H1 (cell line): Measurements from ENCODE around the gene MCM5.

Experiments
- CTCF ChIP-seq, 3 experiments: IDR thresholded peaks; 1 replicate in 2 of 3; 2 replicates in 1 of 3; pipeline versions ENCODE4 v1.5.1 to v1.6.1; 2011; ENCODE audit warnings: low read length in 3 of 3, mild to moderate bottlenecking in 3 of 3, inconsistent platforms in 2 of 3, low read depth in 1 of 3, moderate library complexity in 1 of 3; ENCODE audit not compliant: insufficient read depth in 1 of 3; ENCODE audit errors: control extremely low read depth in 1 of 3
- EP300 ChIP-seq, 2 experiments: IDR thresholded peaks; 1 replicate in 1 of 2; 2 replicates in 1 of 2; pipeline ENCODE4 v1.6.1; 2011 to 2012; ENCODE audit warnings: low read depth in 2 of 2, low read length in 2 of 2, mild to moderate bottlenecking in 2 of 2, borderline replicate concordance in 1 of 2, inconsistent platforms in 1 of 2, moderate library complexity in 1 of 2
- EZH2 ChIP-seq: fragments of 200-600 bp; sonication (generic); IDR thresholded peaks from 2 replicates; pipeline ENCODE4 v1.7.1; 2012; ENCODE audit warnings: low read depth, mild to moderate bottlenecking, moderate library complexity, low read length, inconsistent platforms; ENCODE audit not compliant: severe bottlenecking
- FOSL1 ChIP-seq: IDR thresholded peaks from 2 replicates; pipeline ENCODE4 v1.6.1; 2011; ENCODE audit warnings: mild to moderate bottlenecking, low read depth, low read length, moderate library complexity; ENCODE audit not compliant: insufficient read depth
- GABPA ChIP-seq: IDR thresholded peaks from 2 replicates; pipeline ENCODE4 v1.6.1; 2011; ENCODE audit warnings: mild to moderate bottlenecking, low read length, moderate library complexity, borderline replicate concordance; ENCODE audit not compliant: insufficient read depth
- POLR2A ChIP-seq, 2 experiments: IDR thresholded peaks; 1 replicate in 1 of 2; 2 replicates in 1 of 2; pipeline ENCODE4 v1.6.1; 2011; ENCODE audit warnings: low read depth in 2 of 2, low read length in 2 of 2, mild to moderate bottlenecking in 2 of 2; ENCODE audit errors: control extremely low read depth in 1 of 2
- POLR2AphosphoS5 ChIP-seq: IDR thresholded peaks from 2 replicates; pipeline ENCODE4 v1.6.1; 2011; ENCODE audit warnings: low read depth, low read length
- RAD21 ChIP-seq, 2 experiments: IDR thresholded peaks in 1 of 2; conservative IDR thresholded peaks in 1 of 2; 2 replicates each; pipeline ENCODE4 v1.6.1; 2011; ENCODE audit warnings: low read depth in 2 of 2, low read length in 2 of 2, improper control_type of control experiment in 1 of 2, inconsistent platforms in 1 of 2, mild to moderate bottlenecking in 1 of 2, moderate library complexity in 1 of 2
- RNF2 ChIP-seq: fragments of 200-900, 300-1000 bp; sonication (generic); IDR thresholded peaks from 2 replicates; pipeline ENCODE4 v1.7.1; 2016; ENCODE audit warnings: borderline replicate concordance, low read depth, mild to moderate bottlenecking, antibody characterized with exemption, low read length; ENCODE audit not compliant: poor library complexity, severe bottlenecking; ENCODE audit errors: missing control alignments
- SP1 ChIP-seq: IDR thresholded peaks from 2 replicates; pipeline ENCODE4 v1.6.1; 2011; ENCODE audit warnings: low read depth, low read length
- TAF1 ChIP-seq: IDR thresholded peaks from 2 replicates; pipeline ENCODE4 v1.6.1; 2011; ENCODE audit warnings: mild to moderate bottlenecking, low read depth, low read length
- TEAD4 ChIP-seq: IDR thresholded peaks from 2 replicates; pipeline ENCODE4 v1.6.1; 2012; ENCODE audit warnings: low read depth, low read length, inconsistent platforms, mixed read lengths
- ZNF274 ChIP-seq: IDR thresholded peaks from 2 replicates; pipeline ENCODE4 v1.7.0; 2012; ENCODE audit warnings: low read length, borderline replicate concordance; ENCODE audit errors: extremely low read depth
- TF ChIP-seq, protein P1 (sequence below): IDR thresholded peaks from 2 replicates; pipeline ENCODE4 v1.6.1; 2011; ENCODE audit warnings: low read depth, mild to moderate bottlenecking, low read length; ENCODE audit not compliant: insufficient read depth

DNA sequence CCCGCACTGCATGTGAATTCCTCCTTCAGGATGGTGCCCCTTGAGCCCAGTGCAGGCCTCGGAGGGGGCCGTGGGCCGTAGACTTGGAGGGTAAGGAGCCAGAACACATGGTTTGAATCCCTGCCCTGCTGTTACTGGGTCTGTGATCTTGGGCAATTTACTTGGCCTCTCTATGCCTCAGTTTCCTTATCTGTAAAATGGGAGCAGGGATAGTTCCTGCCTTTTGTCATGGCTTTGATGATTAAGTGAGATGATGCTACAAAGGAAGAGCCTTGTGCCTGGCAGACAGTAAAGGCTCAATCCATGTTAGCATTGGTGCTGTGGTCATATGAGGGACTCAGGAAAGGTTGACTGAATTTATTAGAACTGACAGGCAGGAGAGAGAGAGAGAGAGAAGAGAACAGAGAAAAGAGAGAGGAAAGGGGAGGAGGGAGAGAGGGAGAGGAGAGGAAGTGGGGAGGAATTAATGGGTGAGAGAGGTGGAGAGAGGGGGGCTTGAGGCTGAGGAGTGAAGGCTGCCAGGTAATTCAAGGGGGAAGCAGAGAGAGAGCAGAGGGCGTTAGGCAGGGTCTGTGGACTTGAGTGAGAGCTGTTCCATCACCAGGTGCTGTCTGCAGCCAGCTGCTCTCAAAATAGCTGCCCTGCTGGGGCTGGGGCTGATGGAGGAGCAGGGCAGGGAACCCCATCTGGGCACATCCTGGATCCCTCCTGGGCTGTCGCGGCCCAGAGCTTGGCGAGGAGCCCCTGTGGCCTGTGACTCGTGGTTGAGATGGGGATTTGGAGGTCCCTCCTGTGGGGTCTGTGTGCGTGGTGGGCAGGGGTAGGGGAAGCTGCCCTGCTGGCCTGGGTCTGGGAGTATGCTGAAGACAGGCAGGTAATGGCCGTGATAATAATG lies 44.1 kb downstream of the MCM5 start:
- TF ChIP-seq CTCF (IDR thresholded peaks at IDR 0.05; ENCODE audit: control extremely low read depth in 1 of 3, insufficient read depth in 1 of 3, low read depth in 1 of 3, low read length in 3 of 3): no peak
- no peak for TF ChIP-seq RAD21 (IDR thresholded peaks at IDR 0.05 in 1 of 2, conservative IDR thresholded peaks at IDR 0.05 in 1 of 2; ENCODE audit: low read depth in 2 of 2, low read length in 2 of 2)
- no peak for TF ChIP-seq EP300 (IDR thresholded peaks at IDR 0.05; ENCODE audit: borderline replicate concordance in 1 of 2, low read depth in 2 of 2, low read length in 2 of 2)
- TF ChIP-seq RNF2: no peak
- TF ChIP-seq GABPA: no peak
- TF ChIP-seq ZNF274: no peak
- no peak for TF ChIP-seq SP1
- no peak for TF ChIP-seq EZH2
- no peak for TF ChIP-seq POLR2AphosphoS5
- TF ChIP-seq POLR2A (IDR thresholded peaks at IDR 0.05; ENCODE audit: control extremely low read depth in 1 of 2, low read depth in 2 of 2, low read length in 2 of 2): no peak
- TF ChIP-seq TEAD4: no peak
- TF ChIP-seq TAF1: no peak
- TF ChIP-seq FOSL1: no peak
- TF ChIP-seq, protein P1, sequence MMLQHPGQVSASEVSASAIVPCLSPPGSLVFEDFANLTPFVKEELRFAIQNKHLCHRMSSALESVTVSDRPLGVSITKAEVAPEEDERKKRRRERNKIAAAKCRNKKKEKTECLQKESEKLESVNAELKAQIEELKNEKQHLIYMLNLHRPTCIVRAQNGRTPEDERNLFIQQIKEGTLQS: no peak
